ENCODE data around the gene LMNTD1. TPM values are rescaled to one million over a fixed set of nuclear protein-coding genes. Genes with fewer than 3 reads are reported as not detected.
"Not testable (repeated sequence)": the region's sequence is repeated elsewhere in the genome, so short reads cannot be mapped to it uniquely, and the experiment has no call there.

LMNTD1 gene
- total RNA-seq, 1 experiment from 2014 or later: not detected

- POLR2A ChIA-PET (ENCODE audit: low non-redundant PET): no interaction called here
- TF ChIP-seq CTCF (conservative IDR thresholded peaks at IDR 0.05; ENCODE audit: low read depth, low read length): no peak
- Histone ChIP-seq H3K4me1 (ENCODE audit: insufficient read depth, low read length, poor library complexity, severe bottlenecking) (no peaks in the 10 kb centered on the region), H3K9me3 (ENCODE audit: low read depth, low read length, poor library complexity, severe bottlenecking) (no peaks in the 10 kb centered on the region), H3K36me3 (ENCODE audit: insufficient read depth, low read length, poor library complexity, severe bottlenecking) (no peaks in the 10 kb centered on the region), H3K4me3 (ENCODE audit: low read depth, low read length, poor library complexity, severe bottlenecking) (no peak overlapping the region), H3K27ac (ENCODE audit: low read depth, low read length, poor library complexity, severe bottlenecking) (no peak overlapping the region), H3K27me3 (replicated peaks; ENCODE audit: insufficient read depth, low read depth, low read length, poor library complexity) (no peaks in the 10 kb centered on the region)
- CTCF ChIA-PET: no interaction called here
- DNase-seq (ENCODE audit: low spot score): no peak
- intact Hi-C loops (cut with micrococcal nuclease; ENCODE audit: unreplicated experiment): no loop called here
- BruUV-seq (replicated peaks): no TSS peak
Observed at GRCh38 chr12:25433024-25433423, 120.1 kb downstream of the LMNTD1 start.

- Histone ChIP-seq H3K36me3 (ENCODE audit: insufficient read depth, low read length, poor library complexity, severe bottlenecking) (no peaks in the 10 kb centered on the region), H3K27ac (ENCODE audit: low read depth, low read length, poor library complexity, severe bottlenecking) (no peak overlapping the region), H3K4me1 (ENCODE audit: insufficient read depth, low read length, poor library complexity, severe bottlenecking) (no peaks in the 10 kb centered on the region), H3K9me3 (ENCODE audit: low read depth, low read length, poor library complexity, severe bottlenecking) (no peaks in the 10 kb centered on the region), H3K4me3 (ENCODE audit: low read depth, low read length, poor library complexity, severe bottlenecking) (no peak overlapping the region), H3K27me3 (replicated peaks; ENCODE audit: insufficient read depth, low read depth, low read length, poor library complexity) (no peaks in the 10 kb centered on the region)
- DNase-seq (ENCODE audit: low spot score): no peak
- TF ChIP-seq CTCF (conservative IDR thresholded peaks at IDR 0.05; ENCODE audit: low read depth, low read length): no peak
- no peak for TF ChIP-seq EZH2 (IDR thresholded peaks at IDR 0.05; ENCODE audit: borderline replicate concordance, low read depth, low read length, poor library complexity, severe bottlenecking)
- intact Hi-C loops (cut with micrococcal nuclease; ENCODE audit: unreplicated experiment): no loop called here
- no TSS peak for BruUV-seq (replicated peaks)
- CTCF ChIA-PET: no interaction called here
- POLR2A ChIA-PET (ENCODE audit: low non-redundant PET): no interaction called here
Observed at GRCh38 chr12:25427337-25428249, 125.5 kb downstream of the LMNTD1 start.

- CTCF ChIA-PET; H3K9me3 ChIP-seq (ENCODE audit: low read depth, low read length, poor library complexity, severe bottlenecking); intact Hi-C loops (cut with micrococcal nuclease; ENCODE audit: unreplicated experiment); BruUV-seq (replicated peaks); H3K4me1 ChIP-seq (ENCODE audit: insufficient read depth, low read length, poor library complexity, severe bottlenecking); DNase-seq (ENCODE audit: low spot score); H3K27ac ChIP-seq (ENCODE audit: low read depth, low read length, poor library complexity, severe bottlenecking); POLR2A ChIA-PET (ENCODE audit: low non-redundant PET); H3K4me3 ChIP-seq (ENCODE audit: low read depth, low read length, poor library complexity, severe bottlenecking); H3K36me3 ChIP-seq (ENCODE audit: insufficient read depth, low read length, poor library complexity, severe bottlenecking); H3K27me3 ChIP-seq (replicated peaks; ENCODE audit: insufficient read depth, low read depth, low read length, poor library complexity): not testable (repeated sequence)
Observed at GRCh38 chr12:25426821-25427220, 126.3 kb downstream of the LMNTD1 start.

Measured in A673 (cell line).